ENCODE measurements around the gene AARS2. TPM values are rescaled to one million over a fixed set of nuclear protein-coding genes. Genes with fewer than 3 reads are reported as not detected.
"Not testable (repeated sequence)": the region's sequence is repeated elsewhere in the genome, so short reads cannot be mapped to it uniquely, and the experiment has no call there.

AARS2 gene
- total RNA-seq, 4 donors from 2014 or later: 6.1 to 9.4 (median 6.9) TPM

DNA sequence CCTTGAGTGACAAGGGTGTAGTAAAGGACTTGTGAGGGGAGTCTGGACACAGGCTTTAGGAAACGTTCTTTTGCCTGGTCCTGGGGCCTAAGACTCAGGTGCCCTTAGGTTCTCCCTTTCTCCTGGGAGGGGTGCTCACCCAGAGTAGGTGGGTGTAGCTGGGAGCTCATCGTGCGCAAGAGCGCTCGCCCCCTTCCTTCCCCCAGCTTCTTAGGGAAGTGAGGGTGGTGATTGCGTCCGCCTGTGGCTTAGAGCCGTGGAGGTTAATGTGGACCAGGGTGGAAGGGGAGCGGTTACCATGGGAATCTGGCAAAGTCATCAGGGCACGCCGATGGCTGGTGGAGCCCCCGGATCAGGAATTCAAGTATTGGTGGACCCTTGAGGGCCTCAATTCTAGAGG lies 3.3 kb upstream of the AARS2 start:
- Histone ChIP-seq H3K4me3 (no peak overlapping the region), H3K27me3 (peaks cover 17% of the 10 kb centered on the region), H3K9me3 (no peaks in the 10 kb centered on the region), H3K27ac (no peak overlapping the region), H3K4me1 (peaks cover 0 to 13% (median 6%) of the 10 kb centered on the region in 3 donors), H3K36me3 (peaks cover 0 to 2% of the 10 kb centered on the region in 2 donors)
- TF ChIP-seq POLR2AphosphoS5 (IDR thresholded peaks at IDR 0.05) (no peak), EP300 (IDR thresholded peaks at IDR 0.05) (no peak), POLR2A (IDR thresholded peaks at IDR 0.05) (no peak)
- TF ChIP-seq, protein P1, sequence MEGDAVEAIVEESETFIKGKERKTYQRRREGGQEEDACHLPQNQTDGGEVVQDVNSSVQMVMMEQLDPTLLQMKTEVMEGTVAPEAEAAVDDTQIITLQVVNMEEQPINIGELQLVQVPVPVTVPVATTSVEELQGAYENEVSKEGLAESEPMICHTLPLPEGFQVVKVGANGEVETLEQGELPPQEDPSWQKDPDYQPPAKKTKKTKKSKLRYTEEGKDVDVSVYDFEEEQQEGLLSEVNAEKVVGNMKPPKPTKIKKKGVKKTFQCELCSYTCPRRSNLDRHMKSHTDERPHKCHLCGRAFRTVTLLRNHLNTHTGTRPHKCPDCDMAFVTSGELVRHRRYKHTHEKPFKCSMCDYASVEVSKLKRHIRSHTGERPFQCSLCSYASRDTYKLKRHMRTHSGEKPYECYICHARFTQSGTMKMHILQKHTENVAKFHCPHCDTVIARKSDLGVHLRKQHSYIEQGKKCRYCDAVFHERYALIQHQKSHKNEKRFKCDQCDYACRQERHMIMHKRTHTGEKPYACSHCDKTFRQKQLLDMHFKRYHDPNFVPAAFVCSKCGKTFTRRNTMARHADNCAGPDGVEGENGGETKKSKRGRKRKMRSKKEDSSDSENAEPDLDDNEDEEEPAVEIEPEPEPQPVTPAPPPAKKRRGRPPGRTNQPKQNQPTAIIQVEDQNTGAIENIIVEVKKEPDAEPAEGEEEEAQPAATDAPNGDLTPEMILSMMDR (IDR thresholded peaks at IDR 0.05): no peak
- ATAC-seq: no peak
- 78% methylated on average over 8 of the region's 12 CpGs; no CpG with 5 or more reads in 1 of the 2 donors for WGBS, 2 donors (ENCODE audit: low coverage in 1 of 2)

DNA sequence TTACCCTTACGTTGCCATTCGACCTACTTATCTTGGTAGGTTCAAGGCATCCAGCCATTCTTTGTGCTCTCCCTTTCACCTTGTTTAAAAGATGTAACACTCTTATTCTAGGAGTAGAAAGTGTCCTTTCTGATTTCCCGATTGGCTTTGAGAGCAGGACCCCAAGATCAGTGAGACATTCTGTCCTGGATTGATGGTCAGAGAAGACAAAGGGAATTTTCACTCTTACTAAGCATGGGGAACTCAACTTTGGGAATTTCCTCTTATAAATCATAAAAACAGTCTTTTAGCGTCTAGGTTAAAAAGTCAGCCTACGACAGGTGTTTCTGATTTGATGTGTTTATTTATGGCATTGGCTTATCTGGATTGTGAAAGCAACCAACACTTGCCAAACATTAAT lies 2.8 kb upstream of the AARS2 start:
- TF ChIP-seq EP300 (IDR thresholded peaks at IDR 0.05) (no peak), POLR2AphosphoS5 (IDR thresholded peaks at IDR 0.05) (no peak), POLR2A (IDR thresholded peaks at IDR 0.05) (no peak)
- TF ChIP-seq, protein P1 (IDR thresholded peaks at IDR 0.05): no peak
- 58 to 74% methylated on average over 5 of the region's 5 CpGs for WGBS, 2 donors (ENCODE audit: low coverage in 1 of 2)
- H3K36me3 ChIP-seq: peaks cover 0 to 8% of the 10 kb centered on the region in 2 donors
- no peak overlapping the region for H3K4me3 ChIP-seq
- no peaks in the 10 kb centered on the region for H3K9me3 ChIP-seq
- H3K27me3 ChIP-seq: peaks cover 17% of the 10 kb centered on the region
- H3K27ac ChIP-seq: no peak overlapping the region
- no peak for ATAC-seq
- peaks cover 0 to 18% (median 6%) of the 10 kb centered on the region in 3 donors for H3K4me1 ChIP-seq

DNA sequence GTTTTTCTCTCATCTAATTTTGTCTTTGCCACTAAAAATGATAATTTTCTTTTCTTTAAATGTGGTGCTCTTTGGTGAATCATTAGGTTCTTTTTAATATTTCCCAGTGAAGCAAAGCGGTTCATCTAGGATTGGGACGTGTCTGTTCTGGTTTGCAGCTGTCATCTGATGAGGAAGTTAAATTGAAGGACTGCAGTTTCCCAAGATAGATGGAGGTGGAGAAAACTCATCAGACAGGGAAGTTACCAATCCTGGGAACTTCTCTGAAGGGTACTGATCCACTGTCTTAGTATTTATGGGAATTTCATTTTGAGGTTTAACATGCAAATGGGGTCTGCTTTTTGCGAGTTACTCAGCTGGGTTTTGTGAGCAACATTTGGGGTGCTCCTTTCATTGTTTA lies 2.4 kb upstream of the AARS2 start:
- Histone ChIP-seq H3K4me3 (no peak overlapping the region), H3K36me3 (peaks cover 0 to 12% of the 10 kb centered on the region in 2 donors), H3K9me3 (no peaks in the 10 kb centered on the region), H3K4me1 (peaks cover 0 to 18% (median 6%) of the 10 kb centered on the region in 3 donors), H3K27me3 (peaks cover 16% of the 10 kb centered on the region), H3K27ac (no peak overlapping the region)
- ATAC-seq: no peak
- 60 to 100% methylated on average over 1 to 3 of the region's 3 CpGs for WGBS, 2 donors (ENCODE audit: low coverage in 1 of 2)
- TF ChIP-seq, protein P1 (IDR thresholded peaks at IDR 0.05): no peak
- TF ChIP-seq POLR2AphosphoS5 (IDR thresholded peaks at IDR 0.05) (no peak), EP300 (IDR thresholded peaks at IDR 0.05) (no peak), POLR2A (IDR thresholded peaks at IDR 0.05) (no peak)

DNA sequence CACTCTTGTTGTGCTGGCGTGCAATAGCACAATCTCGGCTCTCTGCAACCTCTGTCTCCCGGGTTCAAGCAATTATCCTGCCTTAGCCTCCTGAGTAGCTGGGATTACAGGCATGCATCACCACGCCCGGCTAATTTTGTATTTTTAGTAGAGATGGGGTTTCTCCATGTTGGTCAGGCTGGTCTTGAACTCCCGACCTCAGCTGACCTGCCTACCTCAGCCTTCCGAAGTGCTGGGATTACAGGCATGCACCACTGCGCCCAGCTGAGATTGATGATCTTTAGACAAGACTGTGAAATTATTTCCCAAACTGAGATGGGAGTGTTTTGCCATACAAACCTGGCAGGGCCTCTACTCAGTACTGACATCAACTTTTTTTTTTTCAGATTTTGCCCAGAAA lies 1.5 kb upstream of the AARS2 start:
- peaks cover 0 to 21% of the 10 kb centered on the region in 2 donors for H3K36me3 ChIP-seq
- H3K4me3 ChIP-seq, H3K27me3 ChIP-seq, H3K9me3 ChIP-seq, ATAC-seq, H3K27ac ChIP-seq: not testable (repeated sequence)
- H3K4me1 ChIP-seq: peaks cover 0 to 18% (median 6%) of the 10 kb centered on the region in 3 donors
- 84 to 100% methylated on average over 3 to 4 of the region's 8 CpGs for WGBS, 2 donors (ENCODE audit: low coverage in 1 of 2)

DNA sequence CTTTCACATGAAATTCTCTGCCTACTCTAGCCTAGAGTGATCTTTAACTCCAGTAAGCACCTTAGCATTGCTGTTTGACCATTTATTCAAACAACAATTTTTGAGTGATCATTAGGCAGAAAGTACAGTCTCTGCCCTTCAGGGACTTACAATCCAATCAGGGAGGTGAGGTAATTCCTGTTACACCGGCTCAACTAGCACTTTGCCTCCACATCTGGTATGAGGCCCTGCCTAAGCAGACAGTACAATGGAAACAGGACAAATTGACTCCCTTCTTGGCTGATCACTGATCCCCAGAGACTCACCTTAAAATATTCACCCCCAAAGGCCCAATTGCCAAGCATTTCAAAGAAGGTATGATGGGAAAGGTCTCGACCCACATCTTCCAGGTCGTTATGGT lies 1.4 kb downstream of the AARS2 start:
- H3K27me3 ChIP-seq: no peaks in the 10 kb centered on the region
- no peaks in the 10 kb centered on the region for H3K9me3 ChIP-seq
- ATAC-seq: no peak
- H3K4me3 ChIP-seq: no peak overlapping the region
- H3K27ac ChIP-seq: no peak overlapping the region
- H3K36me3 ChIP-seq: peaks cover 0 to 50% of the 10 kb centered on the region in 2 donors
- H3K4me1 ChIP-seq: peaks cover 0 to 18% (median 6%) of the 10 kb centered on the region in 3 donors
- 52 to 90% methylated on average over 2 of the region's 3 CpGs for WGBS, 2 donors (ENCODE audit: low coverage in 1 of 2)
- no peak for TF ChIP-seq POLR2AphosphoS5 (IDR thresholded peaks at IDR 0.05)
- no peak for TF ChIP-seq EP300 (IDR thresholded peaks at IDR 0.05)
- no peak for TF ChIP-seq POLR2A (IDR thresholded peaks at IDR 0.05)
- TF ChIP-seq, protein P1 (IDR thresholded peaks at IDR 0.05): no peak

All from gastroesophageal sphincter (tissue), 4 donors.